ENCODE data around the gene SEC63.

DNA sequence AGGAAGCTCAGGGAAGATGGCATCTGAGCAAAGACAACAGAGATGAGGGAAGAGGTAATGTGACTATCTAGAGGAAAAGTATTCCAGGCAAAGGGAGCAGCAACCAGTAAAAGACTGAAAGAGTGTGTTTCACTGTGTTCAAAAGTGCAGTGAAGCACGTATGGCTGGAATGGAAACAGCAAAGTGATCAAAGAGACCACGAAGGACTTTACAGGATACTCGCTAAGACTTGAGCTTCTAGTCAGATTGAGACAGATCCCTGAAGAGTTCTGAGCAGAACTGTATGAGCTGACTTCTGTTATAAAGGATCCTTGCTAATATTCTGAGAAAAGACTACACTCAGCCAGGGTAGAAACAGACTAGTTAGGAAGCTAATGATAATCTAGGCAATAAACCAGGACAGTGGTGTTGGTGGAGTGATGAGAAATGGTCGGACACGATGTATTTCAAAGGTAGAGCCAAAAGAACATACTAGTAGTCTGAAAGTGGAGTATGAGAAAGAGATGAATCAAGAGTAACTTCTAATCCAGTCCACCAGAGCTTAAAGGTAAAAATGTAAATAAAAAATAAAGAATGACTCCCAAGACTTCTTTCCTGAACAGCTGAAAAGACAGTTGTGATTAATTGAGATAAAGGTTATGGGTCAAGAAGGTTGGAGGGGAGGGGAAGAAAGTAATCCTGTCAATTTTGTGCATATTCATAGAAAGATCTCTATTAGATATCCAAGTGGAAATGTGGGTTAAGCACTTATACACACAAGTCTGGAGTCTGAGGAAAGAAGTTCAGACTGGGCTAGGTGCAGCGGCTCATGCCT, 14.2 kb downstream of the SEC63 start:
- TF ChIP-seq, protein P1, sequence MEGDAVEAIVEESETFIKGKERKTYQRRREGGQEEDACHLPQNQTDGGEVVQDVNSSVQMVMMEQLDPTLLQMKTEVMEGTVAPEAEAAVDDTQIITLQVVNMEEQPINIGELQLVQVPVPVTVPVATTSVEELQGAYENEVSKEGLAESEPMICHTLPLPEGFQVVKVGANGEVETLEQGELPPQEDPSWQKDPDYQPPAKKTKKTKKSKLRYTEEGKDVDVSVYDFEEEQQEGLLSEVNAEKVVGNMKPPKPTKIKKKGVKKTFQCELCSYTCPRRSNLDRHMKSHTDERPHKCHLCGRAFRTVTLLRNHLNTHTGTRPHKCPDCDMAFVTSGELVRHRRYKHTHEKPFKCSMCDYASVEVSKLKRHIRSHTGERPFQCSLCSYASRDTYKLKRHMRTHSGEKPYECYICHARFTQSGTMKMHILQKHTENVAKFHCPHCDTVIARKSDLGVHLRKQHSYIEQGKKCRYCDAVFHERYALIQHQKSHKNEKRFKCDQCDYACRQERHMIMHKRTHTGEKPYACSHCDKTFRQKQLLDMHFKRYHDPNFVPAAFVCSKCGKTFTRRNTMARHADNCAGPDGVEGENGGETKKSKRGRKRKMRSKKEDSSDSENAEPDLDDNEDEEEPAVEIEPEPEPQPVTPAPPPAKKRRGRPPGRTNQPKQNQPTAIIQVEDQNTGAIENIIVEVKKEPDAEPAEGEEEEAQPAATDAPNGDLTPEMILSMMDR (IDR thresholded peaks at IDR 0.05) = no peak
- TF ChIP-seq POLR2A (IDR thresholded peaks at IDR 0.05) = no peak

All from adrenal gland (tissue), 5 donors.